HG03095 (cell line): ENCODE results near the gene INSIG2.

Experiments
- ATAC-seq: cut with Tn5 transposase; IDR thresholded peaks from one replicate; pipeline ENCODE4 v1.9.1; 2021; ENCODE audit warnings: moderate library complexity; ENCODE audit not compliant: unreplicated experiment

The INSIG2 gene

DNA sequence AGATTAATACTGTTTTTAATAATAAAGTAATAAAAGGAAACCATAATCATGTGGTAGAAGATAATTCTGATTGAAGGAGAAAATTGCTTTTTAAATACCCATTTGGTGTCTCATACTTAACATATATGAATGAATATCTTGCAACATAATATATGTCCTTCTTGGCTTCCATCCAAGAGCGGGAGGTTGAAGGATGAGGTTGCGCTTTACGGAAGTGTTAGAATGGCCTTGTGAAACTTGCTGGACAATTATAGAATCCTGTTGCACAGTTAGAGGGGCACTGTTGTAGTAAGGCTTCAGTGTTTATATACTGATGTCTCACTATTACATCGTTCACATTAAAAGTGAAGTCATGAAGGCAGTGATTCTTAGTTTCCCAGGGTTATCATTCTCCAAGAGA is 9.4 kb downstream of the INSIG2 start:
- no peak for ATAC-seq

DNA sequence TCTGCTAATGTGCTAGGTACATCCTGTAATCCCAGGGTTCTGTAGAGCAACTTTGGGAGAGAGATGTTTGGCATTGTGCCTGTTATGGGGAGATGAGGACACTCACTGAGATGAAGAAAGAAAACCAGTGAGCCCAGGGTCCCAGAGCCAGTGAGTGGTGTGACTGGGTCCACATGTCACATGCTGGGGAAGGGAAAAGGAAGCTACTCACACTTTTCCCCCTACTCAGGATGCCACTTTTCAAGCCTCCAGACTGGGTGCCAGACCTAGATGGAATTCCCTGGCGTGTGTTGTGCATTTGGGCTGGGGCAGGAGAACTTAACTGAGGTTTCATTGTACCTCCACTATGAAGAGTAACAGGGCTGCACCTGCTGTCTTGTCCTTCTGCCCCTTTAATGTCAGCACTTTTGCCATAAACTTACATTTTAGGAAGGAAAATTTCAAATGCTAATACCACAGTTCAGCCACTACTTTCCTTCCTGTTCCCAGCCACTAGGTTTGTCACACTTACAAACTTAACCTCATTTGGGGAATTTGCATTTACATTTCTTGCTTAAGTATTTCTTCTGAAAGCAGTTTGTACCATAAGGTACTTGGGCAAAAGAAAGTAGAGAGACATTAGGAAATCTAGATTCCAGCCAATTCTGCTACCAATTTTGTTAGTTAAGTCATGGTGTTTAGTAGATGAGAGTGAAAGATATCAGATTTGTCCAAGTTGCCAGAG is 10.2 kb downstream of the INSIG2 start:
- ATAC-seq, result no peak

DNA sequence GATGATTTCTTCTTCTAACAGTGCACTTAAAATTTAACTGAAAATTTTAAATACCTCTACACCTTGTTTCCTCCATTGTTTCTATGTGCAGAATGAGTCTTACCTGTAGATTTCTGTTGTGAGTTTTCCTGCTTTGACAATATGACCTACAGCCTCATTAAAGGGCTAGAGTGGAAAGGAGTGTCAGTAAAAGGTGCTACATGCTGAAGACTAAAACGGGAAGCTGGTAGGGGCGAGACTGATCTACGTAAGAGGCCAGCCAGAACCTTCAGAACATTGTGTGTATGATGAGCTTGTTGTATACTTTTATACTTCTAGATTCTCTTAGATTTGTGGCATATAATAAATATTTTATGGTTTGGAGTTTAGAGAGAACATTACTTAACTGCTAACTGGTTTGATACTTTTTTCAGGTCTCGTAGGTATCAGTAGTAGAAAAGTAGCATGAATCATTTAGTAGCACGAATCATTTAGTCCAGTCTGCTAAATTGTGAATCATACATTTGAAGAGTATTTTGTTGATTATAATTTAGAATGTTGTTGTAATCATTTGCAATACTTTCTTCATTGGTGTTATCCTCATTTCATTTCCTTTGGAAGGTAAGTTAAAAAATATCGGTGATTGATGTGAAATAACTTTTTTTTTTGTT is 14.3 kb downstream of the INSIG2 start:
- ATAC-seq, result no peak

DNA sequence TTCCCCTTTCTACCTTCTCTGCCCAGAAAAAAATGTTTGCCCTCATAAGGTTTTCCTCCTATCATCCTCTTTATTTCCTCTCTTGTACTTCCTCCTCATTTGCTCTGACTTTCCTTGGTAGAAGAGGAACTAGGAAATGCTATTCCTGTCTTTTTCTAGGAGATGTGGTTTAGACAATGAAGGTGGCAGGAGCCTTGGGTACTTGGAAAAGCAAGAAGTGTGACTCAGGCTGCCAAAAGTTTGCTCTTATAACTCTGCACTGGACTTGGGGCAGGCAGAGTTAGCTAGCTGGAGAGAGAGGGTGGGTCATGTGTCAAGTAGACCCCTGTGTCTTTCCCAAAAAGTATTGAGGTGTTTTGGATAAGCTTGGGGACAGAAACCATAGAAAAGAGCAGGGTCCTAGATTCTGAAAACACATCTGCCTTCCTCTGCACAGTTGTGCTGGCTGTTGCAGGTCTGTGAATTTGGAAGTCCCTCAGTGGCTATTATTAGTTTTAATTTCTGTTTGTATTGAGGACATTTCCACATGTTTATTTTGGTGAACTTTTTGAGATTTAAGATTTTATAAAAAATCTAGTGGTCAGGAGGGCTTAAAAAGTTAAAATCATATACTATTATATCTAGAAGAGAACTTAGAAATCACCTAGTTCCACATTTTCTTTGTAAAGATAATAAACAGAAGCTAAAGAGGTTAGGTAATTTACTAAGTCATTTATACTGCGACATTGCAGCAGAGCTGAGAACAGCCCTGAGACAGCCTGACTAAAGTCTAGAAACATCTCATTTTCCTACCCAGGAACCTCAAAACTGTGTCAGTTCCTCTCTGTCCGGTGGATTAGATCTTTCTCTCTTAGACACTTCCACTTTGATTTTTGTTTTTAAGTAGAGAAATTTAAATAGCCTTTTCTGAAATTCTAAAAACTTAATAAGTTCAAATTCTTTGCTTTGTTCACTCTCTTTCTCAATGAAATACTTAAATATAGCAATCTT is 16.0 kb downstream of the INSIG2 start:
- ATAC-seq, result peak; percentile 98

DNA sequence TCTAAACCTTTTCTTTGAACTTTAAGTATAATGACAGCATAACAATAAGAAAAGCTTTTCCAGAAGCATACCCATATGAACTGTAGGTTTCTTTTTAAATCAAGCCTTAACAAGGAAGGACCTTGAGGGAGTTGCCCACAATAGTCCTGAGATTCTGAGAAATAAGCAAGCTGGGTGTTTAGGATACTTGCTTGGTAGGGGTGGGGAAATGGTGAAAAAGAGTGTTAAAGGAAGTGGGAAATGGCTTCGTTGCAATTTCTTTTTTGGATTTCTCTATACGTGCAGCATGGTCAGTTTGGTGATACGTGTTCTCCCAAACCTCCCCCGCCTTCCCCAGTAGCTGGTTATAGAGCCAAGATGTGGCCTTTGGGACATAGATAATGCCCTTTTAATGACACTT is 17.2 kb downstream of the INSIG2 start:
- ATAC-seq, result no peak

DNA sequence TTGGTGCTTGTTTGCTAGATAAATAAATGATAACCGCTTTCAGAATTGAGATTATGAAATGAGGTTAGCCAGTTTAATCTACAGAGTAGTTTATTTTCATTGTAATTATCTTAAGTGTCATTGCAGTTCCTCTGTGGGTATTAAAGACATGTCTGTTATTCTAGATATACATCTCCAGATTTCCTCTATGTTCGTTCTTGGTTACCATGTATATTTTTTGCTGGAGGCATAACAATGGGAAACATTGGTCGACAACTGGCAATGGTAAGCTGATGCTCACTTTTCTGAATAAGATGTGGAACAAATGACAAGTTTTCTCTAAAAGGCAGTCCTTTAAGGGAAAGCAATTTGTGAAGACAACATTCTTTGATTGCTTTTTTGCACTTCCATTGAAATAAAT is 18.7 kb downstream of the INSIG2 start:
- no peak for ATAC-seq

DNA sequence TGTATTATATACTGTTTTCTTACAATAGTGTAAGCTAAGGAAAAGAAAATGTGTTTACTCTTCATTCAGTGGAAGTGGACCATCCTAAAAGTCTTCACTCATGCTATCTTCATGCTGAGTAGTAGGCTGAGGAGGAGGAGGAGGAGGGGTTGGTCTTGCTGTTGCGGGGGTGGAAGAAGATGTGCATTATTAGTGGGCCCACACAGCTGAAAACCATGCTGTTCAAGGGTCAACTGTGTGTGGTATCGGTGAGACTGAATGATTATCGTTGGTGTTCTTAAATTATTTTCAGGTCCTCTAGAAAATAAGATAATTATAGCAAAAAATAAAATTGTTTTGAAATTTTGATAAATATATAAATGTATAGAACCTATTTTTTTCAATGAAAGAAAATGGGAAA is 22.0 kb downstream of the INSIG2 start:
- ATAC-seq, result no peak

DNA sequence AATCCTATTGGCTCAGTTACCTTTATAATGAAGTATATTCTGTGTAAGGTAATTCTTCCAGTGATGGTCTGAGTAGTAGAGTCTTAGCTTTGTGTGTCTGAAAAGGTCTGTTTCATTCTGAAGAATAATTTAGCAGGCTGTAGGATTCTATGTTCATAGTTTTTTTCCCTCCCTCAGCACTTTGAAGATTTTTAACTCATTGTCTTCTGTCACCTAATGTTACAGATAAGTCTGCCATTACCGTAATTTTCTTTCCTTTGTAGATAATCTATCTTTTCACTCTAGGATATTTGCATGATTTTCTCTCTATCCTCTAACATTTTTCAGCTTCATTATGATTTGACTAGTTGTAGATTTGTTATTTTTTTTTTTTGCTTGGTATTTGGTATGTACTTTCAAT is 22.7 kb downstream of the INSIG2 start:
- ATAC-seq, result no peak

DNA sequence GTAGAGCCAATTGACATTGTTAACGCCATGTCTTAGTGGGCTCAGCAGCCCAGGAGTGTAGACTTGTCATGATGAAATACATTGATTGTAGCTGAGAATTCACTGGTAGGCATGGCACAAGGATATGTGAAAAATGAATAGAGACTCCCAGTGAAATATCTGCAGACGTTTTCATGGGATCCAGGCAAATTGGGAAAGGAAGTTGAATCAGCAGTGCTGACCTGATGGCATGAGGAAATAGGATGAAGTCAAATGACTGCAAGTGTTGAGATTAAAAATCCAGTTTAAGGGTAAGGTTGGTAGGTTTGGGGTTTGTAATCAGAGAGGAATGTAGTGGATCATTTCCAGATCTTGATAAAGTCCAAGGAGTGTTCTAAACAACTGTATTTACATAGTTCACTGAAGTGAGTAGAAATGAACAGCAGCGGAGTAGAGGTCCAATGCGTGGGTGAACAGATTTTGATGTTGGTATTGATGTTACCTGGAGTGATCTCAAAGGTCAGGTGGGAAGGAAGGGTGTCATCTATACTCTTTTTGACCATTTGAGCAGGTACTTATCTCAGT is 24.6 kb downstream of the INSIG2 start:
- no peak for ATAC-seq

DNA sequence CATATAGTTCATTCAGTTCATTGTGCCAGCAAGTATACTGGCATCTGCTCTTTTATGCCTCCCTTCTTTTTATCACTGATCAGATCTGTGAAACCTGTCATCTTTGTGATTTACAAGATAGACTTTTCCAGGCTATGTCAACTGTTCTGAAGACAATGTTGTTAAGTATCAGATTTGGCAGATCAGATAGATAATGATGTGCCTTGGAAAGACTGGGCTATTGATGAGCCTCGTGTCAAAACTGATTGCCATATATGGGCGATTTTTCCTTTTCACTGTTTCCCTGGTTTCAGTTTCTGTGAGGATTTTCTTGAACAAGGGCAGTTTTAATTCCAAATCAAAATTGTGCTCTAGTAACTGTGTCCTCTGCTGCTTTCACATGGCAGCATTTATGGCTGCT is 26.6 kb downstream of the INSIG2 start:
- ATAC-seq, result no peak

DNA sequence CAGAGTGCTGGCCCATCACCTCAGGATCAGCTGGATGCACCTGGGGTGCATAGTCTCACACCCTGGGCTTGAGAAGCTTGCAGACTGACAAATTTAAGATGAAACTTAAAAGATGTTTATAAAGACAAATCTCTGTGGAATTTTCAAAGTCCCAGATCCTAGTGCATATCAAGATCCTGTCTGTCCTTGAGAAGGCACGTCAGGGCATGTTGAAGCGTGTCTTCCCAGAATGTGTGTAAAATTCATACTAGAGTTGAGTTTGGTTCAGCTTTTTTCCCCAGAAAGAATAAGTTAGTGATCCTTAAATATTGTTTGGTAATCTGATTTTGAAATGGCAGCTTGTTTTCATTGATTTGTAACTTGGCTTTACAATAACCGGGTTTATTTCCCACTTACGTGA is 27.5 kb downstream of the INSIG2 start:
- no peak for ATAC-seq

DNA sequence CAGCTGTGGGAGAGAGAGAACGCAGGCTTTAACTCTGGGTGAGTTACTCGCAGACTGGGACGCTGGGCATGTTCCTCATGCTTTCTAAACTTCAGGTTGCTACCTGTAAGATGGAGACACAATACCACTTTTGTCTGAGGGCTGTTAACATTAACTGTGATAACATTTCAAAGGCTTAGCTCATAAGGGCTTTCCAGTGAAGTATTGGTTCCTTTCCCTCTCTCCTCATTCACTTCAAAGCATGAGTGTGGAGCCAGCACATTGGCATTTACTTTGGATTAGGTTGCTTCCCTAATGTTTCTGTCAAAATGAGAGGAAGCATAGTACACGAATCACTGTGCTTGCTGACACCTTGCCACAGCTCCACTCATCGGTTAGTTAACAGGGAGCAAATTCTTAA is 30.2 kb downstream of the INSIG2 start:
- no peak for ATAC-seq

DNA sequence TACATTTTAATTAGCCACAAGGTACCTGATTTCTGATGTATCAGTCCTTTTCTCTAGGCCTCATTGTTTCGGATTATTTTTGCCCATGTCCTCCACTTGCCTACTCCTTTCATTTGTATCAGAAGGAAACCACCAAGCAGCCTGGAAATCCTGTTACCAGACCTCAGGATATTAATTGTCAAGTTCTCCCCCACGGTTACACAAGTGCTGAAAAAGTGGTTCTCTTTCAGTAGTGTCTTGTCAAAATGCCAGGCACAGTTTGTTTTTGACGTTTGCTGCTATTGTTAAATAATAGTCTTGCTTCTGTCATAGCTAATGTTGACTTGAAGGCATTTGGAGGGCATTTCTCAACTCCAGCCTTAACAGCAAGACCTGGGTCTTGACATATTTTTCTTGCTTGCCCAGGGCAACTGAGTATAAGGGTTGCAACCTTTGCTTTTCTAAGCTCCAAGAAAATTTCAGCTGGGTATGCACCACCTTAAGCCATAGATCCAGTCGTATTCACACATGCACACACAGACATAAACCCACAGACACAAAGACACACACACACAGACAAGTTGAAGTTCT is 31.0 kb downstream of the INSIG2 start:
- no peak for ATAC-seq

DNA sequence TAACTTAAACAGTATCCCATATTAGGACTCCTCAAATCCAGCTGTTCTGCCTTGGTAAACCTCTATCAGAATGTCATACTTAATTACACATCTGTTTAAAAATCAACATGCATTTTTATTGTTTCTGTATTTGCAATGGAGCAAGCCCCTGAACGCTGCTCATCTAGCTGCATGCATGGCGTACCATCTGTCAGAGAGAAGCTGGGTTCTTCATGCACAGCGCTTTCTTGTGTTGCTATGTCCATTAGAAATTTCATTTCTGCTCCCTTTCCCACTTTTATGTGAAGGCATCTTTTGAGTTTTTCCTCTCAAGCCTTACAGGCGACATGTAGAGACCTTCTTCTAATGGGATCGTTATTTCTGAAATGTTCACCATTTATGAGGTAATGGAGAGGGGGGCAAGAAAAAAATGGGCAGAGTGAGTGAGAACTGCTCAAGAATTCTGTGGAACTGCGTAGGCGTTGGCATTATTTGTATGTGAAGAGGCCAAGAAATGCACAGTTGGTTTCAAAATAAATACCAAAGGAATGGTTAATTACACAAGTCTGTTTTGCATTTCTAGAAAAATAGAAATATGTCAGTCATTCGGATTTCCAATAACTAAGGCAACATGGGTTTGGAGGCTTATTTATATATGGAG is 31.6 kb downstream of the INSIG2 start:
- ATAC-seq, result no peak

DNA sequence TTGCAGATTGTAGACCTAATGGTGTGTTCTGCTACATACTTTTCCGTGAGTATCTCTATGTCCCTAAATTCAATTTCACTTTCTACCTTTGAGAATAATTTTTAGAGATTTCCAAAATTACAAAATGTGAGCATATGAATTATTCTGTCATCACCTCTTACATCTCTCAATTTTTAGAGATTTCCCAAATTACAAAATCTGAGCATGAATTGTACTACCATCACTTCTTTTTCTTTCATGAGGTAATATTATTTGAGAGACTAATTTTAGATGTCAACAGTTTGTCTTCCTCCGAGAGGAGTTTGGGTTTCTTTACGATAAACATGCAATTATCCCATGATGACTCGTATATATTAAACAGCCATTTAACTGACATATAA is 32.1 kb downstream of the INSIG2 start:
- no peak for ATAC-seq

DNA sequence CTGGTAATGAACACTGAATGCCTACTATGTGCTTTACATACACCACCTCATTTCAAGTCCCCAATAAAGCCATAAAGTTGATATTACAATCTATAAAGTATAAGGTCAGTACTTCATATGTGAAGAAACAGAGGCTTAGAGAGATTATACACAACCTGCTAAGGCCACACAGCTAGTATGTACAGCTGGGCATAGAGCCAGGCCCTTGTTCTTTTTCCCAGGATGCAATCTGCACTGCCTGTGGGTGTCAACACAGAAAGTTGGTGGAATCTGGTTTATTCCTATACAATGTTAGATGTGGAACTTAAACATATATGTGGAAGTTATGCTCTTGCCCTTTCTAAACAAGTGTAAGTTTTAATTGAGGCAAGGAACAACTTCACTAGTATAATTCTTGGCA is 32.8 kb downstream of the INSIG2 start:
- no peak for ATAC-seq

DNA sequence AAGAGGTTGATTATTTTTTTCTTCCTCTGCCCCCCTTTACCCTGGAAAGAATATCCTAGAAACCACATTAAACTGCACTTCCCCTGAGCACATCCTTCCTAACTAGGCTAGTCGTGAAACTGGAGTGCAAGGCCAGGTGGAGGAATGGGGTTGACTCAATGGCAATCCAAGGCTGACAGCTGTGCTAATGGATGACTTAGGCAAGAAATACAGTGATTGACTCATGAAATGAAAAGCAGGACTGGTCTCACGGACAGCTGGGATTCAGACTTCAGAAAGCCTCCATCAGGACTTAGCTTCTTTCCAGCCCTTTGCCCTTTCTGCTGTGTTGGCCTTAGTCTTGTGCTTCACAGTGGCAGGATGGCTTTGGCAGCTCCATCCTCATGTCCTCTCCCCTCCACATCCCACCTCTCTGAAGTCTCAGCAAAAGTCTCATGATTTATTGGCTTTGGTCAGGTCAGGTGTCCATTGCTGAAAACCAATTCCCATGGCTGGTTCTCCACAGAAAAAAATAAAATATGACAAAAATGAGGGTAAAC is 33.8 kb downstream of the INSIG2 start:
- ATAC-seq, result no peak

DNA sequence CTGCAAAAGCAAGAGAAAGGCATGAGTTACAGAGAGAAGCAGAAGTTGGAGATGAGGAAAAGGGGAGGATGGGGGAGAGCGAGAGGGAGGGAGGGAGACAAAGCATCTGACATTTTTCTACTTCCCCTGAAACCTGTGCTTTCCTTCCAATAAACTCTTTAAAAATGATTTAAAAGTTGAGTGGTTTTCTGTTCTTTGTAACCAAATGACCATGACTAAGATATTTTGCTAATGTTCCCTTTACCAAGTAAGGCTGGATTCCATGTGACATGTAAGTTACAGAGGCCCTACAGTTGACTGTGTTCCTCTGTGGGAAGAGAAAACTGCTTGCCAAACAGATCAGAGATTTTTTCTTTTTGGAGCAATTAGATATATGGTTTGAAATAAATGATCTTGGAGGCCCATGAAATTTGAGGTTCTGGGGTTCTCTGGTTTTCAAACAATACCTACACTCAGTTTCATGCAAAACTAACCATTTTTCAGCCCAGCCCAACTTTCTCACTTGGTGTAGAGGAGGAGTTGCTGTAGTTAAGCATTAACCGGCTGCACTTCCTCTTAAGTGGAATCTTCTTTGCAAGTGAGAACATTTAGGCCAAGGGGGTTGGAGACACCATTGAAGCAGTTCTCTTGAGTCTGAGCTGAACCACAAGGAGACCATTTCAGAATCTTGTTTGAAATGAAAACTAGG is 34.5 kb downstream of the INSIG2 start:
- peak; percentile 86 for ATAC-seq

DNA sequence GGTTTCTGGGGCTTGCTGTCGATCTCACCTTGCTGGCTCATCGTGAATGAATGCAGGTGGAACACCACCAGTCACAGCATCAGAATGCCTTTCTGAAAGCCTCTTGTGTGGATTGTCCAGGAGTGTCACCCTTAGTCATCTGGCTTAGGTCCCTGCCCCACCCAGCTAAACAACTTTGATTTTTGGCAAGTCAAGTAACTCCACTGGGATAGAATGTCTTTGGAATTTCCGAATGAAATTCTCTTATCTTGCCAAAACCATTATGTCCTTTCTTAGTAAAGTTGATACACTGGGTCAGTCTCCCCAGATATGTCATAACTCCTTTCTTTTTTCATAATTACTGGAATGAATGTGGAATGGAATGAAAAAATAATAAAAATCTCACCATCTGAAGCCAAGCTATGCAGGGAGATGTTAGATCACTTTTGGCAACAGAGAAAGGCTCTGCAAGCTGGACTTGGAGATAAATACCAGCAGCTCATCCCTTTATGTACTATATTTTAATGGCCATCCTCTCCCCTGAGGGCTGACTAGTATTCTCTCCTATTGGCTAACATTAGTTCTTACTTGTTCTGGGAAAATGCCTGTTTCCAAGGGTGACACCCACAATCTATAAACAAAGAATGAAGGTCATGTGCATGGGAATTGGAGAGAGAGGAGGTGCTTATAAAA is 35.4 kb downstream of the INSIG2 start:
- ATAC-seq, result no peak
